ENCODE data around the gene NUDT17.

DNA sequence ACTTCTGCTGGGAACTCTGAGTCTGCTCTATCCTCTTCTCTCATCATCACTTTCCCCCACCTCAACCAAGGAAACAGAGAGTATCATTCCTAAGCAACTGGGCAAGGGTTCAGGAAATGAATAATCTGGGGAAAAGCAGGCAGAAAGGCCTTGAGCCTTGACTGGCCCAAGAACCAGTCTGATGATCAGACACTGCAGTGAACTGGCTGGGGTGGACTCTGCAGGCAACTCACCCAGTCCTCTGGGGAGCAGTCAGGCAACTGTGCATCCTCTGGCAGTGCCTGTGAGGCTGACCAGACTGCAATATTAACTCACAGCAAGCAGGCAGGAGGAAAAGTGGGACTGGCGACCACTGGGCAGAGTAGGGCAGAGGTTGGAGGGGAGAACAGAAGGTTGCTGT lies 39.2 kb downstream of the NUDT17 start:
- TF ChIP-seq POLR2A (IDR thresholded peaks at IDR 0.05; ENCODE audit: low read length), result no peak
- no peak for TF ChIP-seq GATA1 (IDR thresholded peaks at IDR 0.05; ENCODE audit: low read depth, low read length)
